H1 (cell line): Measurements from ENCODE around the gene PASK. TPM values are rescaled to one million over a fixed set of nuclear protein-coding genes. Genes with fewer than 3 reads are reported as not detected.

Source experiments
- CTCF ChIA-PET: fragments of 300-600 bp; sonication (Branson Sonifier 250); formaldehyde crosslinking; loops from one replicate; lab custom pipeline; 2021; ENCODE audit not compliant: partially characterized antibody; lab: Charles Lee
- POLR2A ChIA-PET: fragments of 300-600 bp; sonication (Branson Sonifier 250); formaldehyde crosslinking; loops from one replicate; lab custom pipeline; 2021; ENCODE audit warnings: inconsistent platforms; ENCODE audit not compliant: partially characterized antibody; lab: Charles Lee
- DNase-seq, 2 experiments: peaks; one replicate each; pipeline versions ENCODE4 v3.0.0 to v3.0.0-alpha.2; 2010 to 2022; ENCODE audit warnings: low spot score in 2 of 2, low read depth in 1 of 2, mixed read lengths in 1 of 2
- FAIRE-seq: peaks from 2 replicates; lab custom pipeline; 2011; peaks lifted over from hg19 to GRCh38; lab: Jason Lieb, UNC
- H2AFZ ChIP-seq: 2 replicates; pipeline ENCODE4 v1.8.1; 2012; ENCODE audit warnings: low read length, inconsistent platforms
- H2AK5ac ChIP-seq: 2 replicates; pipeline ENCODE4 v1.6.1; 2013; ENCODE audit warnings: low read depth, low read length
- H2BK120ac ChIP-seq: replicated peaks from 2 replicates; pipeline ENCODE3; 2013; ENCODE audit warnings: low read depth, low read length, inconsistent platforms
- H2BK12ac ChIP-seq: 2 replicates; pipeline ENCODE4 v1.6.1; 2013; ENCODE audit warnings: low read depth, low read length
- H2BK15ac ChIP-seq: 2 replicates; pipeline ENCODE4 v1.6.1; 2013; ENCODE audit warnings: low read length
- H2BK20ac ChIP-seq: 2 replicates; pipeline ENCODE4 v1.6.1; 2013; ENCODE audit warnings: low read length
- H2BK5ac ChIP-seq: 2 replicates; pipeline ENCODE4 v1.6.1; 2013; ENCODE audit warnings: low read depth, low read length
- H3K14ac ChIP-seq: 2 replicates; pipeline ENCODE4 v1.6.1; 2013; ENCODE audit warnings: inconsistent platforms; ENCODE audit not compliant: insufficient read length
- H3K18ac ChIP-seq: 2 replicates; pipeline ENCODE4 v1.6.1; 2013; ENCODE audit warnings: low read length; ENCODE audit errors: extremely low read depth
- H3K23ac ChIP-seq: 2 replicates; pipeline ENCODE4 v1.6.1; 2013; ENCODE audit warnings: inconsistent platforms; ENCODE audit not compliant: insufficient read length
- H3K23me2 ChIP-seq: 2 replicates; pipeline ENCODE4 v1.6.1; 2013; ENCODE audit warnings: low read depth, low read length
- H3K27ac ChIP-seq: 2 replicates; pipeline ENCODE4 v1.6.1; 2011; ENCODE audit warnings: low read depth, low read length, inconsistent platforms
- H3K27me3 ChIP-seq, 4 experiments: replicated peaks in 1 of 4; 1 replicate in 1 of 4; 2 replicates in 3 of 4; pipeline versions ENCODE4 v1.6.1 to v1.8.1; 2011 to 2013; ENCODE audit warnings: low read length in 3 of 4, mild to moderate bottlenecking in 3 of 4, inconsistent platforms in 2 of 4, mixed read lengths in 2 of 4, moderate library complexity in 1 of 4; ENCODE audit not compliant: control insufficient read depth in 3 of 4, insufficient read depth in 3 of 4; ENCODE audit errors: extremely low read depth in 1 of 4
- H3K36me3 ChIP-seq, 4 experiments: 2 replicates each; pipeline versions ENCODE4 v1.6.1 to v1.8.1; 2011 to 2013; ENCODE audit warnings: mild to moderate bottlenecking in 4 of 4, low read length in 3 of 4, moderate library complexity in 2 of 4, control low read depth in 1 of 4, inconsistent platforms in 1 of 4; ENCODE audit not compliant: insufficient read depth in 4 of 4, control insufficient read depth in 2 of 4
- H3K4ac ChIP-seq: replicated peaks from 2 replicates; pipeline ENCODE3; 2013; ENCODE audit warnings: low read length, low read depth, mixed read lengths, inconsistent platforms; ENCODE audit not compliant: insufficient read length
- H3K4me1 ChIP-seq, 4 experiments: replicated peaks in 1 of 4; 1 replicate in 1 of 4; 2 replicates in 3 of 4; pipeline versions ENCODE4 v1.6.1 to v1.8.1; 2011 to 2013; ENCODE audit warnings: low read length in 3 of 4, inconsistent platforms in 2 of 4, mixed read lengths in 1 of 4; ENCODE audit not compliant: insufficient read depth in 4 of 4, control insufficient read depth in 3 of 4
- H3K4me2 ChIP-seq, 2 experiments: 2 replicates each; pipeline versions ENCODE4 v1.6.1 to v1.8.1; 2011 to 2013; ENCODE audit warnings: low read depth in 2 of 2, low read length in 2 of 2, control low read depth in 1 of 2, inconsistent platforms in 1 of 2, mild to moderate bottlenecking in 1 of 2; ENCODE audit not compliant: insufficient read depth in 1 of 2
- H3K4me3 ChIP-seq, 4 experiments: fragments of 200-600, 300-600 bp in 1 of 4; sonication (generic), shearing (Covaris generic), sonication (Bioruptor Twin) in 1 of 4; 2 replicates each; pipeline versions ENCODE4 v1.5.1 to v1.8.1; 2011 to 2016; ENCODE audit warnings: low read length in 4 of 4, low read depth in 3 of 4, control low read depth in 2 of 4, inconsistent platforms in 2 of 4, mild to moderate bottlenecking in 2 of 4, mixed read lengths in 1 of 4, moderate library complexity in 1 of 4; ENCODE audit not compliant: insufficient read depth in 2 of 4; ENCODE audit errors: extremely low read depth in 1 of 4
- H3K56ac ChIP-seq: replicated peaks from 2 replicates; pipeline ENCODE3; 2013; ENCODE audit warnings: low read depth, mild to moderate bottlenecking, mixed read lengths, low read length, inconsistent platforms; ENCODE audit not compliant: insufficient read length
- H3K79me1 ChIP-seq: 2 replicates; pipeline ENCODE4 v1.6.1; 2013; ENCODE audit warnings: low read depth, low read length, control low read depth
- H3K79me2 ChIP-seq, 2 experiments: 2 replicates each; pipeline versions ENCODE4 v1.6.1 to v1.8.1; 2012 to 2013; ENCODE audit warnings: low read length in 2 of 2, mild to moderate bottlenecking in 2 of 2, inconsistent platforms in 1 of 2; ENCODE audit not compliant: insufficient read depth in 2 of 2, control insufficient read depth in 1 of 2
- H3K9ac ChIP-seq, 4 experiments: replicated peaks in 1 of 4; 1 replicate in 1 of 4; 2 replicates in 3 of 4; pipeline versions ENCODE4 v1.6.1 to v1.8.1; 2011 to 2013; ENCODE audit warnings: low read depth in 3 of 4, low read length in 3 of 4, control low read depth in 2 of 4, mild to moderate bottlenecking in 2 of 4, moderate library complexity in 2 of 4, inconsistent platforms in 1 of 4; ENCODE audit errors: extremely low read depth in 1 of 4
- H3K9me3 ChIP-seq, 2 experiments: 2 replicates each; pipeline versions ENCODE4 v1.6.1 to v1.8.1; 2012 to 2013; ENCODE audit warnings: mild to moderate bottlenecking in 2 of 2, moderate library complexity in 2 of 2, control low read depth in 1 of 2, inconsistent platforms in 1 of 2, low read depth in 1 of 2, low read length in 1 of 2, mixed read lengths in 1 of 2; ENCODE audit not compliant: insufficient read depth in 2 of 2
- H4K20me1 ChIP-seq, 2 experiments: replicated peaks in 1 of 2; 2 replicates each; pipeline versions ENCODE3 to v1.8.1; 2011 to 2013; ENCODE audit warnings: inconsistent platforms in 2 of 2, low read length in 2 of 2, mild to moderate bottlenecking in 1 of 2; ENCODE audit not compliant: insufficient read depth in 2 of 2, control insufficient read depth in 1 of 2
- H4K5ac ChIP-seq: 2 replicates; pipeline ENCODE4 v1.6.1; 2013; ENCODE audit warnings: low read length, low read depth, mixed read lengths, inconsistent platforms; ENCODE audit not compliant: insufficient read length
- H4K8ac ChIP-seq: 2 replicates; pipeline ENCODE4 v1.8.0; 2013; ENCODE audit warnings: mild to moderate bottlenecking, moderate library complexity, low read length, inconsistent platforms; ENCODE audit not compliant: insufficient read depth; ENCODE audit errors: extremely low read depth
- H4K91ac ChIP-seq: replicated peaks from 2 replicates; pipeline ENCODE3; 2013; ENCODE audit warnings: low read length, mixed read lengths, inconsistent platforms; ENCODE audit not compliant: insufficient read length
- ATF3 ChIP-seq: IDR thresholded peaks from 2 replicates; pipeline ENCODE4 v1.6.1; 2011; ENCODE audit warnings: low read depth, mild to moderate bottlenecking, low read length; ENCODE audit not compliant: insufficient read depth
- BCL11A ChIP-seq, 2 experiments: IDR thresholded peaks; one replicate each; pipeline ENCODE4 v1.6.1; 2011; ENCODE audit warnings: low read depth in 2 of 2, low read length in 2 of 2, mild to moderate bottlenecking in 2 of 2
- BRCA1 ChIP-seq: IDR thresholded peaks from 2 replicates; pipeline ENCODE4 v1.6.1; 2012; ENCODE audit warnings: low read depth, low read length, improper control_type of control experiment
- E2F6 ChIP-seq: IDR thresholded peaks from 2 replicates; pipeline ENCODE4 v1.6.1; 2012; ENCODE audit warnings: inconsistent platforms
- GTF2F1 ChIP-seq: IDR thresholded peaks from 2 replicates; pipeline ENCODE4 v1.6.1; 2012; ENCODE audit warnings: low read depth, low read length, improper control_type of control experiment, borderline replicate concordance
- JUND ChIP-seq: IDR thresholded peaks from 2 replicates; pipeline ENCODE4 v1.6.1; 2011; ENCODE audit warnings: mild to moderate bottlenecking, improper control_type of control experiment, low read length
- KDM1A ChIP-seq: fragments of 200-600, 300-600 bp; sonication (generic); IDR thresholded peaks from 2 replicates; pipeline ENCODE4 v1.7.1; 2016; ENCODE audit warnings: mild to moderate bottlenecking, low read length, borderline replicate concordance
- MAFK ChIP-seq: IDR thresholded peaks from 2 replicates; pipeline ENCODE4 v1.6.1; 2012; ENCODE audit warnings: low read depth, mild to moderate bottlenecking, improper control_type of control experiment, low read length
- RFX5 ChIP-seq: IDR thresholded peaks from 2 replicates; pipeline ENCODE4 v1.6.1; 2011; ENCODE audit warnings: low read depth, low read length, improper control_type of control experiment, borderline replicate concordance
- SIX5 ChIP-seq: IDR thresholded peaks from 2 replicates; pipeline ENCODE4 v1.6.1; 2011; ENCODE audit warnings: mild to moderate bottlenecking, low read depth, low read length
- SP2 ChIP-seq: IDR thresholded peaks from 2 replicates; pipeline ENCODE4 v1.6.1; 2012; ENCODE audit warnings: mild to moderate bottlenecking, low read length, inconsistent platforms
- SRF ChIP-seq: IDR thresholded peaks from 2 replicates; pipeline ENCODE4 v1.6.1; 2011; ENCODE audit warnings: mild to moderate bottlenecking, low read depth, low read length, moderate library complexity
- ZNF274 ChIP-seq: IDR thresholded peaks from 2 replicates; pipeline ENCODE4 v1.7.0; 2012; ENCODE audit warnings: low read length, borderline replicate concordance; ENCODE audit errors: extremely low read depth
- WGBS, 2 experiments: shearing (Covaris generic) in 1 of 2; methylation state at CpG; one replicate each; pipeline versions ENCODE4 v1.1.6 to v1.1.7; 2013 to 2015; ENCODE audit warnings: low lambda C conversion rate in 2 of 2, mixed read lengths in 2 of 2, inconsistent platforms in 1 of 2, low coverage in 1 of 2, missing lambda C conversion rate in 1 of 2; ENCODE audit not compliant: insufficient replicate concordance in 2 of 2, insufficient coverage in 1 of 2, insufficient read length in 1 of 2; ENCODE audit errors: extremely low coverage in 1 of 2, missing lambda C conversion rate in 1 of 2; 5-methylcytosine and 5-hydroxymethylcytosine counted together
- polyA plus RNA-seq, 7 experiments: library from polyadenylated mRNA; depleted of rRNA in 3 of 7; stranded (reverse) in 5 of 7; unstranded in 2 of 7; fragments of >200 nt in 5 of 7; fragments of 200-250 nt in 2 of 7; gene quantifications; 1 replicate in 5 of 7; 2 replicates in 1 of 7; 4 replicates in 1 of 7; pipeline versions ENCODE4 v1.2.1 to v1.2.3, GENCODE V29; 2011 to 2013; ENCODE audit warnings: missing spikeins in 2 of 7, mixed read lengths in 2 of 7
- total RNA-seq: library from RNA; stranded (reverse); fragmentation: NEBNext Ultra II Directional; extraction: Animal tissue kit (Norgen Biotek cat#: 25700); gene quantifications from 2 replicates; pipeline ENCODE4 v1.2.1, GENCODE V29; 2021

Gene PASK
- total and polyA plus RNA-seq, 2 of the 8 experiments (the other 6 are each of a cell fraction or from before 2014, with no cell fraction given): 20.5 to 66.1 TPM

- Histone ChIP-seq H2BK20ac (no peak overlapping the region), H4K5ac (no peak overlapping the region), H3K23ac (no peak overlapping the region), H4K91ac (no peak overlapping the region), H2AK5ac (no peak overlapping the region), H3K27me3 (no peaks in the 10 kb centered on the region), H3K18ac (no peak overlapping the region), H3K36me3 (peaks cover 0 to 31% (median 6%) of the 10 kb centered on the region in 4 experiments; a peak in 6 of 8 replicates), H3K23me2 (no peaks in the 10 kb centered on the region), H2BK15ac (no peak overlapping the region), H3K4me2 (no peak overlapping the region), H3K4me1 (no peaks in the 10 kb centered on the region), H3K79me2 (no peaks in the 10 kb centered on the region), H3K14ac (no peak overlapping the region), H3K9ac (no peak overlapping the region), H3K4ac (no peak overlapping the region), H3K27ac (no peak overlapping the region), H3K56ac (no peak overlapping the region), H2AFZ (no peak overlapping the region), H2BK5ac (no peak overlapping the region), H4K20me1 (peaks cover 0 to 4% of the 10 kb centered on the region in 2 experiments), H3K9me3 (no peaks in the 10 kb centered on the region), H3K79me1 (no peaks in the 10 kb centered on the region), H2BK12ac (no peak overlapping the region), H4K8ac (no peak overlapping the region), H2BK120ac (no peak overlapping the region), H3K4me3 (no peak overlapping the region)
- 90% methylated on average over 3 of the region's 3 CpGs; no CpG with 5 or more reads in 1 of the 2 experiments for WGBS, 2 experiments
- no peak for DNase-seq
- CTCF ChIA-PET: interaction anchor here (0.6 to 1.0 kb wide), 4 partner anchors 73 to 540 kb away, joined by 3 to 5 read pairs (median 4); no protein-coding TSS in a partner anchor
- FAIRE-seq: no peak
- POLR2A ChIA-PET: interaction anchor here (0.6 to 1.3 kb wide), 2 partner anchors 9 to 29 kb away, joined by 3 to 4 read pairs; no protein-coding TSS in a partner anchor
- TF ChIP-seq JUND (no peak), GTF2F1 (no peak), SP2 (no peak), E2F6 (no peak), MAFK (no peak), SRF (no peak), SIX5 (no peak), BRCA1 (no peak), BCL11A (IDR thresholded peaks at IDR 0.05; ENCODE audit: low read depth in 2 of 2, low read length in 2 of 2) (no peak), KDM1A (no peak), ZNF274 (no peak), ATF3 (no peak), RFX5 (no peak)
Measured at GRCh38 chr2:241163601-241164118, 14.4 kb upstream of the PASK start.
